Left colon (tissue), 2 donors: ENCODE data around the gene UBN2. TPM values are rescaled to one million over a fixed set of nuclear protein-coding genes. Genes with fewer than 3 reads are reported as not detected.

Experiments
- ATAC-seq: fragments of 200-7000 bp; cut with Tn5 transposase; one replicate; pipeline ENCODE4 v1.9.1; 2020; ENCODE audit warnings: mild to moderate bottlenecking, moderate library complexity
- DNase-seq, 2 donors: peaks; one replicate each; pipeline ENCODE4 v3.0.0-alpha.2; 2020
- intact Hi-C, 2 donors: fragments of 100-400 bp; cut with DNase I in 1 of 2; cut with micrococcal nuclease in 1 of 2; formaldehyde crosslinking; loops; one replicate each; pipeline versions ENCODE4 v1.11.2 to v1.14.0; 2022; cut with DNase I, micrococcal nuclease
- total RNA-seq, 2 donors: library from RNA; stranded (reverse); fragmentation: NEBNext Ultra II Directional; extraction: Animal tissue kit (Norgen Biotek cat#: 25700); gene quantifications; one replicate each; pipeline ENCODE4 v1.2.1, GENCODE V29; 2021
- donor health status: DM: no; HTN: no; CAD: no.
- donor health status: DM: yes; HTN: yes; CAD: no.

The UBN2 gene
- total RNA-seq, 2 donors from 2014 or later = 17.6 to 18.8 TPM

DNA sequence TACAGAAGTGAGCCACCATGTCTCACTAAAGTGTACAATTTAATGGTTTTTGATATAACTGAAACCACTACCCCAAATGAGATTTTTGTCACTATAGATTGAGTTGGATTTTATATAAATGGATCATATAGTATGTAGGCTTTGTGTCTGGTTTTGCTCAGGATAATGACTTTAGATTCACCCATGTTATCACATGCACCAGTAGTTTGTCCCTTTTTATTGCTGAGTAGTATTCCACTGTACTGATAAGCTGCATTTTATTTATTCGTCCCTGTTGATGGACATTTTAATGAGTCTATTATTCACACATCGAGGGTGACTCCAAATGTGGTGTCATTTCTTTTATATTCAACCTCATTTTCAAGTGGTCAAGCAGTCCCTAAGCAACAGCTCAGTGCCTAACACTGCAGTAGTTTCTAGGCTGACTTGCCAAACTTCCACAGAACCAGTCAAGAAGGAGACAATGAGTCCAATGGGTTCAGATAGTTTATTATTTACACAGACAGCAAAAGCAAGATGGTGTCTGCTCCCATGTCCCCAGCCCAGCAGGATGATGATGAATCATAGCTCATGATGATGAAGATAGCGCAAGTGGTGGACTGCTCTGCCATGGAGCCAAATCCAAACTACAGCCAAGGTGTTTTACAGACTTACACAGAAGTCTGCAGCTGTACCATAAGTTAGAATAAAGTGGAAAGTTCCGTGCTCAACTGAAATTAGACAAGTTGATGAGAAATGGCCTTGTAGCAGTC is 103.5 kb downstream of the UBN2 start:
- intact Hi-C loops = no loop called here
- no peak for DNase-seq
- no peak for ATAC-seq

DNA sequence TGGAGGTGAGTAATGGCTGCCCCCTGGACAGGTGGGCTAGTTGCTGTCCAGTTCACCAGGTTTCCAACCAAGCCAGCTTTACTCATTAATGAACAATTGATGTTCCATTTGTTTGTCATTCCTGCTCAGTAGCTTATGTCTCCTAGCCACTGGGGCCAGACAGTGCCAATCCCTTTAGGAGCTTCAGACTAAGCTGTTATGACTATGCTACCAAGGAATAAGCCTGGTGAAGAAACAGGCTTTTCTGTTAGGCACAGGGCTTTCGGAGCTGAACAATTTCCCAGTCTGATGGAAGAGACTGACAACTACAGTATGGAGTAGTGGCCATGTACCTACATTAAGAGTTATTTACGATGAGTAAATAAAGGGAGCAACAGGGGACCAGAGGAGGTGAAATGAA is 108.0 kb downstream of the UBN2 start:
- DNase-seq (no peak), ATAC-seq (no peak)
- intact Hi-C loops = no loop called here

DNA sequence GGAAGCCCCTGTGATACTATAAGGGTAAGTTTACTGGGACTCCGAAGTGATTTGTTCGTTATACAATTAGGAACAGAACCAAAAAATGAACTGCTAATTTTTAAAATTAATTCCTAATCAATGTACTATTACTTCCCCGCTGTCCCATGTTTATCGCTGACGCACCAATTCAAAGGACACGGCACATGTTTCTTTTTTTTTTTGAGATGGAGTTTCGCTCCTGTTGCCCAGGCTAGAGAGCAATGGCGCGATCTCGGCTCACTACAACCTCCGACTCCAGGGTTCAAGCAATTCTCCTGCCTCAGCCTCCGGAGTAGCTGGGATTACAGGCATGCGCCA is 108.6 kb downstream of the UBN2 start:
- ATAC-seq (no peak), DNase-seq (no peak)
- intact Hi-C loops = no loop called here

DNA sequence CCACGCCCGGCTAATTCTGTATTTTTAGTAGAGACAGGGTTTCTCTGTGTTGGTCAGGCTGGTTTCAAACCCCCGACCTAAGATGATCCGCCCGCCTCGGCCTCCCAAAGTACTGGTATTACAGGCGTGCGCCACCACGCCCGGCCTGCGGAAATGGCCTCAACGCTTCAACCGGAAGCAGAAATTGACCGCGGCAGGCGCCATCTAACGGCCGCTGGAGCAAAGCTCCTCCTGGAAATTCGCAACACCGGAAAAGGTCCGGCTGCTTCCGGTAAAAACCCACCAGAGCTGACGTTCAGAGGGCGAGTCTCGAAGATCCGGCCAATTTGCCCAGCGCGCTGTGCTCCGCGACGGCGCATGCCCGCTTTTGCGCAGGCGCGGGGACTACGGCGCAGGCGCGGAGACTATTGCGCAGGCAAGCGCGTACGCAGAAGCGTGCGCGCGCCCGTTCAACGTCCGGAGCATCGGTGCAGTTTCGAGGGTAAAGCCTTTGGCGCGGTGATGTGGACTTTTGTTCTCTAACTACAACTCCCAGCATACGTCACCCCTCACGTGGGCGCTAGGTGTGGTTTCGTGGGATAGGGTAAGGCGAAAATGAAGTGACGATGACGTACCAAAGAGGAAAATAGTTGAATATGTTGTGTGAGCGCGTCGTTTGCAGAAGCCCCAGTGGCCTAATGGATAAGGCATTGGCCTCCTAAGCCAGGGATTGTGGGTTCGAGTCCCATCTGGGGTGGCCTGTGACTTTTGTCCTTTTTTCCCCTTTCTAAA is 109.2 kb downstream of the UBN2 start:
- DNase-seq = peak; percentile 98 to 99
- ATAC-seq = peak; percentile 81
- intact Hi-C loops = no loop called here

DNA sequence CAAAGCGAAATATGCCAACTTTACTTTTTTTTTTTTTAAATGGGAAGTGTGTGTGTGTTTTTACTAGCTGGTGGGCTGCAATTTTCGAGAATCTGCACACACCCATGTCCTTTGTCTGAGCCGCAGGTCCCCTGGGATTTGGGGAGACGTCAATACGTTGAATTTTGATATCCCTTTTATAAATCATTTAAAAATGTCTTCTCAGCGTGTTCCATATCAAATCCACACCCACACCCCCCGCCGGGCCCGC is 109.7 kb downstream of the UBN2 start:
- ATAC-seq = peak; percentile 13
- no peak for DNase-seq
- intact Hi-C loops = no loop called here

DNA sequence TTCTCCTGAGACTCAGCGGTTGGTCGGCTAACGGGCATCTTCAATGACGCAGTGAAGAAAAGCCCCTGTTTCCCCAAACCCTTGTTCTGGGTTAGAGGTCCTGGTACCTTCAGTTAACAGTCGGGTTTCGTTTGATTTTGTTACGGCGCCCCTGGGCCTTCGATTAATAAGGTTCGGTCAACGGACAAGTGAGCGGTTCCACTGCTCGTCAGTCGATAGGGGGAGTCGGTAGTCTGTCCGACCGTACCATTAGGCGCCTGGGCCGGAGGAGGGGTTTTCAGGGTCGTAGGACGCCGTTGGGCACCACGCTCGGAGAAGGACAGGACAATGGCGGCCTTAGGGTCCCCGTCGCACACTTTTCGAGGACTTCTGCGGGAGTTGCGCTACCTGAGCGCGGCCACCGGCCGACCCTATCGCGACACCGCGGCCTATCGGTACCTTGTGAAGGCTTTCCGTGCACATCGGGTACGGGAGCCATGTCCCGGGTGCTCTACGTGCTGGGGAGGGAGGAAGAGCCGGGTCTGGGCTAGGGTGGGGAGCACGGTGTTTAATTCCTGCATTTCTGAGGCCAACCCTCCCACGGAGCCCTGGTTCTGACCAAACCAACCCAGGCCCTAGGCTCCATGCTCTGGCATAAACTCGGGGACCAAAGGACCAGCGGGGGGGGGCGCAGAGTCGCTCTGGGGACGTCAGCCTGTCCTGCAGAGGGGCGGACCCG is 110.2 kb downstream of the UBN2 start, which contains the start of gene FMC1:
FMC1 (plus strand) TSS at position 280 of the 718 bp plus-strand sequence; CDS start at position 328, 48 bp downstream.
- intact Hi-C loops = no loop called here
- DNase-seq (peak; percentile 95 to 96), ATAC-seq (peak; percentile 74)

- intact Hi-C loops = no loop called here
- DNase-seq = peak in 1 of 2 donors; percentile 10
- no peak for ATAC-seq
Measured at GRCh38 chr7:139341776-139342226, 110.8 kb downstream of the UBN2 start.

- ATAC-seq = no peak
- intact Hi-C loops = no loop called here
- no peak for DNase-seq
Measured at GRCh38 chr7:139345042-139345441, 114.0 kb downstream of the UBN2 start.

DNA sequence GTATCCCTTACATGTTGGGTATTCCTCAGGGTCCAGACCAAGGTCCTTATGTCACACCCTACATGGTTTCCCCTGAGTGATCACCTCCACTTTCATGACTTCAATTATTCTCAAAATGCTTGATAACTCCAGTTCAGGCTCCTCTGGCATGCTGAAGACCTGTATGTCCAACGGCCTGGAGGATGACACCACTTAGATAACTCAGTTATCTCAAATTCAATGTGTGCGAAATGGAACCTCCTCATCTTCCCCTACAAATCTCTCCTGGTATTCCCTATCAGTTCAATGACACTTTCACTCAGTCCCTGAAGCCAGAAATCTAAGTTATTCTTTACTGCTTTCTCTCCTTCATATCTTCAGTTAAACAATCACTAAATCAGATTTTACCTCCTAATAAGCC is 120.0 kb downstream of the UBN2 start:
- intact Hi-C loops = no loop called here
- ATAC-seq = no peak
- no peak for DNase-seq

DNA sequence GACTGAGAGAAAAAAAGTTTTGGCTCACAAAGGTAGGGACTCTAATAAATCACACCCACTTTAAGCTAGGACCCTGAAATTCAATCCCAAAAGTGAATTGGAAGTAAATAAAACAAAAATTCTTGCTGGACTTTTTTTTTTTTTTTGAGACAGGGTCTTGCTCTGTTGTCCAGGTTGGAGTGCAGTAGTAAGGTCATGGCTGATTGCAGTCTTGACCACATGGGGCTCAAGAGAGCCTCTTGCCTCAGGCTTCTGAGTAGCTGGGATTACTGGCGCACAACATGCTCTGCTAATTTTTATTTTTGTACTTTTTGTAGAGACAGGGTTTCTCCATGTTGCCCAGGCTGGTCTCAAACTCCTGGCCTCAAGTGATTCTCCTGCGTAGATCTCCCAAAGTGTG is 123.7 kb downstream of the UBN2 start:
- ATAC-seq (no peak), DNase-seq (no peak)
- intact Hi-C loops = no loop called here

- intact Hi-C loops = no loop called here
- ATAC-seq = no peak
- DNase-seq = no peak
Measured at GRCh38 chr7:139355320-139355719, 124.3 kb downstream of the UBN2 start.

Other genes with a start within 250 kb of the UBN2 start
- gene KIAA1549, start 249.8 kb upstream of the UBN2 start, total RNA-seq = 1 to 10 TPM; 2.7 to 3.3 TPM
- 1 to 10 TPM; 6.3 to 7.0 TPM for gene ZC3HAV1L, start 195.2 kb upstream of the UBN2 start, total RNA-seq
- 10 to 100 TPM; 35.4 to 36.5 TPM for gene ZC3HAV1, start 121.5 kb upstream of the UBN2 start, total RNA-seq
- gene FMC1, start 110.1 kb downstream of the UBN2 start, total RNA-seq = 10 to 100 TPM; 18.8 to 23.5 TPM
- 10 to 100 TPM; 70.0 to 70.8 TPM for gene LUC7L2, start 128.7 kb downstream of the UBN2 start, total RNA-seq